Left renal pelvis (tissue), 4 donors: ENCODE data around the gene OR2S2. TPM values are rescaled to one million over a fixed set of nuclear protein-coding genes. Genes with fewer than 3 reads are reported as not detected.
"Not testable (repeated sequence)": the region's sequence is repeated elsewhere in the genome, so short reads cannot be mapped to it uniquely, and the experiment has no call there.

Experiments
- DNase-seq, 4 donors: peaks; one replicate each; pipeline ENCODE4 v3.0.0-alpha.2; 2013; ENCODE audit warnings: low read depth in 4 of 4, low spot score in 3 of 4
- polyA plus RNA-seq, 4 donors: library from polyadenylated mRNA; unstranded; fragments of 120-200 nt; gene quantifications; one replicate each; pipeline ENCODE4 v1.2.1, GENCODE V29; 2013; ENCODE audit not compliant: insufficient read length in 4 of 4

OR2S2 gene
- polyA plus RNA-seq, result not detected

- no peak for DNase-seq
Observed at GRCh38 chr9:35958104-35958837, at the start of gene OR2S2. Gene OR2S2 (minus strand): TSS chr9:35958154. CDS start chr9:35958098, 56 bp downstream.

- no peak for DNase-seq
Observed at GRCh38 chr9:36007316-36007708, 49.4 kb upstream of the OR2S2 start.

GRCh38 chr9:36006549-36007315, 48.8 kb upstream of the OR2S2 start:
- DNase-seq, result no peak

- DNase-seq, result no peak
Observed at GRCh38 chr9:36005891-36006290, 47.9 kb upstream of the OR2S2 start.

- DNase-seq, result no peak
Observed at GRCh38 chr9:35998333-35998732, 40.4 kb upstream of the OR2S2 start.

- DNase-seq, result not testable (repeated sequence)
Observed at GRCh38 chr9:35997016-35997415, 39.1 kb upstream of the OR2S2 start.

- DNase-seq, result no peak
Observed at GRCh38 chr9:35996358-35996970, 38.5 kb upstream of the OR2S2 start.

GRCh38 chr9:35994959-35995358, 37.0 kb upstream of the OR2S2 start:
- DNase-seq, result no peak

GRCh38 chr9:35993976-35994720, 36.2 kb upstream of the OR2S2 start:
- DNase-seq, result no peak

- DNase-seq, result not testable (repeated sequence)
Observed at GRCh38 chr9:35993136-35993535, 35.2 kb upstream of the OR2S2 start.

- DNase-seq, result no peak
Observed at GRCh38 chr9:35990155-35990554, 32.2 kb upstream of the OR2S2 start.

GRCh38 chr9:35984021-35984420, 26.1 kb upstream of the OR2S2 start:
- no peak for DNase-seq

- DNase-seq, result peak in 2 of 4 donors; percentile 4 to 12
Observed at GRCh38 chr9:35981699-35982098, 23.7 kb upstream of the OR2S2 start.

GRCh38 chr9:35980289-35981011, 22.5 kb upstream of the OR2S2 start:
- DNase-seq, result no peak

- no peak for DNase-seq
Observed at GRCh38 chr9:35978792-35979191, 20.8 kb upstream of the OR2S2 start.

GRCh38 chr9:35976726-35977125, 18.8 kb upstream of the OR2S2 start:
- no peak for DNase-seq

- no peak for DNase-seq
Observed at GRCh38 chr9:35974800-35975199, 16.8 kb upstream of the OR2S2 start.

- no peak for DNase-seq
Observed at GRCh38 chr9:35972093-35972492, 14.1 kb upstream of the OR2S2 start.

- no peak for DNase-seq
Observed at GRCh38 chr9:35967042-35967441, 9.1 kb upstream of the OR2S2 start.

- no peak for DNase-seq
Observed at GRCh38 chr9:35966433-35966832, 8.5 kb upstream of the OR2S2 start.
